ENCODE measurements around the gene ADAMTSL1.

Gene ADAMTSL1

DNA sequence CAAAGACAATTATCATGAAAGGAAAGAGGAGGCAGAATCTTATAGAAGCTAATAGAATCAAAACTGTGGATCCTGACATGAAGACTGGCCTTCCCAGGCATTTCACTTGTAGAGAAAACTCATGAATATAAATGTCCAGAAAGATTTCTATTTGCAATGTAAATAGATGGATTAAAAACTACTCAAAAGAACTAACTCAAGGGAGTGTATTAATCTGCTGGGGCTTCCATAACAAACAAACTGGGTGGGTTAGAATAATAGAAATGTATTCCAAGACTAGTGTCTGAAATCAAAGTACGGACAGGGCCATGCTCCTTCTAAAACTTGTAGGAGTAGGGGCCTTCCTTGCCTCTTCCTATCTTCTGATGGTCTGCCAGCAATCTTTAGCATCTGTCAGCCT is 267.4 kb downstream of the ADAMTSL1 start:
- DNase-seq (ENCODE audit: low spot score), result no peak

DNA sequence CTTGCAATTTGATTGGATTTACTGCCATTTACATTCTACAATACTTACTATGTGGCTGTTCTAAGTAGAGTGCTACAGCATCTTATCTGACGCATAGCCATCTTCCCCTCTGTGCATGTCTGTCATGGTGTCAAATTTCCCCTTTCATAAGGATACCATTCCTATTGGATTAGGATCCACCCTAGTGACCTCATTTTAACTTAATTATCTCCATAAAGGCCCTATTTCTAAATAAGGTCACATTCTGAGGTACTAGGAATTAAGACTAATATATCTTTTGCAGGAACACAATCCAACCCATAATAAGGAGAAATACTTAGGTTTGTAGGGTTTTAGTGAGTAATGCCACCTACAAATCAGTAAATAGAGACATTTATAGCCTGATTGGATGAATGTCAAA is 268.0 kb downstream of the ADAMTSL1 start:
- no peak for DNase-seq (ENCODE audit: low spot score)

DNA sequence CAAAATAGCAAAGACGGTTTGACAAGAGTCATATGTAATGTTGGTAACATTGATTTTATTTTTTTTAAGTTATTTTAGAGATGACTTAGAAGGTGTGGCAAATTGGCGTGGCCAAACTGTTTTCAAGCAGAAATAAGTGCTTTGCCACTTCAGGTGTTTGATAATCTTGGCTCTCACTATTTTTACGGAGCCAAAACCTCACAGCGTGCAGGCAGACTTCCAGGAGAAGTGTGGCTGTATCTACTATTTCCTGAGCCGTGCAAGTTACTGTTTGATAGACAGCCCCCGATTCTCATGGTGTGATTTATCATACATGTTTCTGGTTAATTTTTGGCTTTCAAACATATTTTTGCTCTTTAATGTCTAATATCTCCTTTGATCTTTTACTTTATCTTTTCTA is 269.5 kb downstream of the ADAMTSL1 start:
- no peak for DNase-seq (ENCODE audit: low spot score)

DNA sequence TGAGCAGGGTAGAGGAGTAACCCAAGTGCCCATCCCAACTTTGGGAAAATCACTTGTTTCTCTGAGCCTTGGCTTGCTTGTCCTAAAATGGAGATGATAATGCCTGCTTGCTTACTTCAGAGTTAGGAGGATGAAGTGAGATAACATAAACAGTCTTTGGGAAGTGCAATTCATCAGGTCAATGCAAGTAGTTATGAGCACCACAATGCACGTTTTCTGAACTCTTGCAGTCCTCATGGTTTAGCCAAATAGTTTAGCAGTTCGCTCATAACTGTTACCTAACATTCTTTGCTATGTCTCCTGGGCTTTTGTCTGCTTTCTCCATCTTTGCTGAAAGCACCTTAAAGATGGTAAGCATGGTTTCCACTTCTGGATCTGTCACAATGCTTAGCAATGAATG is 270.0 kb downstream of the ADAMTSL1 start:
- no peak for DNase-seq (ENCODE audit: low spot score)

DNA sequence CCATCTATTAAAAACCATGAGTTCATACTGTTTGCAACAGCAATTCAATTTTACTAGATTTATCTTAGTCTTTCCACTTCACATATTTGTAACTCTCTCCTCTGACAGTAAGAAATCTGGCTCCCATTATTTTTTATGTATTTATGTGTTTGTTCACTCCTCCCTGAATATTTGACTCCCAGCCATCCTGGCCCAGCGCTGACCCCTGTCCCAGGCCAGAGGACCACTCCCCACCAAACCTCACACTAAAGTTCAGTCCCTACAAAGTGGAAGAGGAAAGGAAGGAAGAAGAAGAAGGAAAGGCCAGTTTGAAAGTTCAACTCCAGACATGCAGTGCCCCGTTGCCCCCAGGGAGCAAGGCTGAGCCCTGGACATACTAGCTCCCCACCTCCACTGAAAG is 271.8 kb downstream of the ADAMTSL1 start:
- no peak for DNase-seq (ENCODE audit: low spot score)

DNA sequence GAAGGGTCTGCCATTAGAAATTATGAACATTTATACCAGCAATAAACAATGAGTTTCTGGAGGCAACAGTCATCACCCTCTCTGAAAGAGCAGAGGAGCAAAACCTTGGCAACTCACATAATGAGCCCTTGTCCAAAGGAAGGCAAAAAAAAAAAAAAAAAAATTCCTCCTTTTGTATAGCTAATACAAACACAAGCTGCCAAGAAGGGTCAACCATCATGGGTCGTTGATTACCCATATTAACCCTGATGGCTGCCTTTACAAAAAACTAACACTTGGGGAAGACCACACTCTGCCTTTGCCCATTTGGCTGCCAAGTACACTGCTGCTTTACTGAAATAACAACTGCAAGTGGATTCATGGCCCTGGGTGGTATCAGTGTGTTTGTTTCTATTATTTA is 272.7 kb downstream of the ADAMTSL1 start:
- DNase-seq (ENCODE audit: low spot score), result no peak

DNA sequence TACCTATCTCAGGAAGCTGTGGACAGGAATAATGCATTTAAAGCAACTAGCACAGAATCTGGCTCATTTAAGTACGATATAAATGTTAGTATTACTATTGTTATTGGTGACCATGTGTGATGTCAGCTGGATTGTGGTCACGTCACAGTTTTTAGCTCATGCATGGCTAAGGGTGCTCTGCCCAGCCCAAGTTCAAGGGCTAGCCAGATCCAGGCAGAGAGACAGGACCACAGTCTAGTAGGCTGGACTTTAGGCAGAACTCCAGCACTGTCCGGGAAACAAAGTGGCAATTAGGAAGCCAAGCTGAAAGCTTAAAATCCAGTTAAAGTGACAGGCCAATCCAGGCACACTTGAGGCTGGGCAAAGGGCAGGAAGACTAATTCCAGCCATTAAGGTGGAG is 273.6 kb downstream of the ADAMTSL1 start:
- DNase-seq (ENCODE audit: low spot score), result no peak

DNA sequence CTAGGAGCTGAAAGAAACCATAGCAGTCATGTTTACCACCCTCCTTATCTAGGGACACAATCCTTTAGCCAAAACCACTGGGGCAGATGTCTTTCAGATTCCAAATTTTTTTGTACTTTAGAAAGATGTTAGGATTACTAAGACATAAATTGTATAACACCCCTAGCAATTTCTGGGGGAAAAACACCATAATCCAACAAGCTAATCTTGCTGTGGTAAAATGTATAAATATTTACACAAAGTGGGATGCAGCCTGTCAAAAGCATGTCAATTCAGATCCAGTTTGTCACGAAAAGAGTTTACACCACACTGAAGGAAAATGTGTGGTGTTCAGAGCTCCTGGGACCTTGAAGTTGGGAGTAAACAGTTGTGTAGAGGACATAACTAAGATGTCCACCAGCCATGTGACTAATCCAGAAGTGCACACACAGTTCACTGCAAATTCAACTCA is 274.3 kb downstream of the ADAMTSL1 start:
- DNase-seq (ENCODE audit: low spot score), result no peak

DNA sequence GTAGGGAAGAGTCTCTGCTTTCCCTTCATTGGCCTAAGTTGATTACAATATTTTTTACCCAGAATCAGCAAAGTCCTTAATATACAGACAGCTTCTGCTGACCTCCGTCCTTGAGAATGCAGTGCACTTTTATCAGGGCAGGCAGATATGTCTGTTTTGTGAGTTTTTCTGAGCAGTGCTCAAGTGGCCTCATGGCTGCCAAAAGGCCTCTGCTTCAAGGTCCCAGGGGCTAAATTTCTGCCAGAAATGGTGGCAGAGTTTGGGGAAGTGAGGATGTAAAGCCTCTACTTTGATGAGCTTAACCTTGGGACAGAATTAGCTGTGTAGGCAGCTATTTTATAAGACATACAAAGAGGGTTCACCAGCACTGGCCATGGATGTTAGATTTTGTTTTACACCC is 275.8 kb downstream of the ADAMTSL1 start:
- no peak for DNase-seq (ENCODE audit: low spot score)

DNA sequence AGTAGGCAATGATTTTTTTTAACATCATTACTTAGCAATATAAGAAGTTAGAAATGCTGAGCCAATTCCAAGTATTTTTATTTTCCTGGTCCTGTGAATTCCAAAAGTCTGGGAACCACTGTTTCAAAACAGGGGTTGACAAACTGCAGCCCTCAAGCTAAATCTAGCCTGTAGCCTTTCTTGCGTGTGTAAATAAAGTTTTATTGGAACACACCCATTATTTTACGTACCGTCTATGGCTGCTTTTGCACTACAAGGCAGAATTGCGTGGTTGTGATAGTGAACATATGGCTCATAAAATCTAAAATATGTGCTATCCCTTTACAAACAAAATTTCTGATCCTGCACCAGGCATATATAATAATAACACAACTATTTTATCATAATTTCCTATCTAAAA is 280.0 kb downstream of the ADAMTSL1 start:
- no peak for DNase-seq (ENCODE audit: low spot score)

DNA sequence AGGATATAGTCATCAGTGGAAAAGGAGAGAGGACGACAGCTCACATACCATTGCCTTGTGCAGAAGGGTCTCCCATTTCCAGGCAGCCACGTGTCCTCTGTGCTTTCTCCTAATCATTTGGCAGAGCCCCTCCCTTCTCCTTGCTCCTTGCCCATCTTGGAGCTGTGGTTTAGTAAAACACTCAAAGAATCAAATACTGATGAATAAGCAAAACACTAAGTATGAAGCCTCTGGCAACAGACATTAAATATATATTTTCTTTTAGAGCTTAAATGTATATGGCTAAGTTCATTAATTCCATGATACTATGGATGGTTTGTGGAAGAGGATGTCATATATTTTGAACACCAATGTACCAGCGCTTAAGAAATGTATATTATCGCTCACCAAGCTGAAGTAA is 280.6 kb downstream of the ADAMTSL1 start:
- no peak for DNase-seq (ENCODE audit: low spot score)

DNA sequence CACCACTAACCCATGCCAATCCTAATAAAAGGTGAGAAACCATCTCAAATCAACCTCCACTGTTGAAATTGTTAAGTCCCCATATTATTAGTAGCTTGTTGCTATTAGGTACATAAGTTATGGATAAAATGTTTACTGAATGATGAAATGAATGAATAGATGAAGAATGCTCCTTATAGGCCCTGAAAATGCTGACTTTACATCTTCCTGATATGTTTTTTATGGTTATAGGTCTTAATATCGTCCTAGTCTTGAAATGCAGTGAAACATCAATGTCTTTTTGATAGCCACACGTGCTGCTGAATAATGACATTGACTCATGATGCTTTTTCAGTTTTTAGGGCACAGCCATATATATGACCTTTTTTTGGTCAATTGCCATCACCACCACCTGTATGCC is 281.3 kb downstream of the ADAMTSL1 start:
- DNase-seq (ENCODE audit: low spot score), result no peak

DNA sequence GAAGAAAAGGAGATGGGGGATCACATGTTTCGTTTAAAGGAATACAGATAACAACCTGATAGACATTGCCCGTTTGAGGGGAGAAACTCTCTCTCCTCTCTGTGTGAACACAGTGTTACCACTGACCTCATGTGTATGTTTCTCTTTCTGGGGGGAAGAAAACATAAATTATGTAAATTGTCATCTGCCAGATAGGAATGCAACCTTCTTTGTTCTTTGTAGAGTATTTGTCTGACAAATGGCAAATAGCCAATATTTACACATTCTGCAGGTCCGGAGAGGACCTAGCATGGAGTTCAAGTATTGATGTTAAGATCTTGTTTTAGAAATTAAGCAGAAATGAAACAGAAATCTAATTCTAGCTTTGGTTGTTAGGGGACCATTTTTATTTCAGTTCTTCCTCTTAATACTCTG is 282.8 kb downstream of the ADAMTSL1 start:
- no peak for DNase-seq (ENCODE audit: low spot score)

DNA sequence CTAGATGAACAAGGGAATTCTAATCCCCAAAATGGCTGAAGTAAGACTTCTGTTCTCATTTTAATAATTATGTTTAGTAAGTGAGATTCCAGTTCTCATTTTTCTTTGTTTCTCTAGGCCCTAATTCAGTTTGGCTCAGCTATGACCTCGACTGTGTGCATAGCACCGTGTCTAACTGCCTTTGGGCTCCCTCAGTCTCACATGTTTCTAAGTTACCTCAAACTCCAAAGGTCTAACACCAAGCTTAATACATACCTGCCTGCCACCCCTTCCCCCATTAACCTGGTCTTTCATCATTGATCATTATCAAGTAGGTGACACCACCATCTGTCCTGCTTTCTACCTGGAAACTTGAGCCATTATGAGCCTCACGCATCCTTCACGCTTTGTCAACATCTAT is 285.9 kb downstream of the ADAMTSL1 start:
- DNase-seq (ENCODE audit: low spot score), result no peak

DNA sequence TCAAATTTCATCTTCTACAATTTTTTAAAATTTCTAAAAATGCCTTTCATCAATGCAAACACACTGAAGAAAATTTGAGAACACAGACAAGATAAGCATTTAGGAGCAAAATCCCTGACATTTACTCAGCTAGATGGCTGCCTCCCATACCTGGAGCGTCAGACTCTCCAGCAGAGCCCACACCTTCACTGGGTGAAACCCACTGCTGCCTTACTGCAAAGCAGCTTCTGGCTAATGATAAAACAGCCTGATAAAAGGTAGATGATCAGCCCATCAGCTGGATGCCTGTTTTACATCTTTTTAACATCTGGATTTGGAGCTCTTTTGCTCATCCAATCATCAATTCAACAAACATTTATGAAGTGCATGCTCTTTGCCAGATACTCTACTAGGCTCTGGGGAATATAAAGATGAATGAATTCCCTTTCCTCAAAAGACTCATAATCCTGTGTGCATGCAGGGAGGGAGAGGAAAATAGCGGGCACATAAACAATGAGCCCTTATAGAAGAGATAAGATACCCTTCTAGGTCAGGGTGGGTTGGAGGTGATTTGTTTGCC is 287.9 kb downstream of the ADAMTSL1 start:
- DNase-seq (ENCODE audit: low spot score), result no peak

DNA sequence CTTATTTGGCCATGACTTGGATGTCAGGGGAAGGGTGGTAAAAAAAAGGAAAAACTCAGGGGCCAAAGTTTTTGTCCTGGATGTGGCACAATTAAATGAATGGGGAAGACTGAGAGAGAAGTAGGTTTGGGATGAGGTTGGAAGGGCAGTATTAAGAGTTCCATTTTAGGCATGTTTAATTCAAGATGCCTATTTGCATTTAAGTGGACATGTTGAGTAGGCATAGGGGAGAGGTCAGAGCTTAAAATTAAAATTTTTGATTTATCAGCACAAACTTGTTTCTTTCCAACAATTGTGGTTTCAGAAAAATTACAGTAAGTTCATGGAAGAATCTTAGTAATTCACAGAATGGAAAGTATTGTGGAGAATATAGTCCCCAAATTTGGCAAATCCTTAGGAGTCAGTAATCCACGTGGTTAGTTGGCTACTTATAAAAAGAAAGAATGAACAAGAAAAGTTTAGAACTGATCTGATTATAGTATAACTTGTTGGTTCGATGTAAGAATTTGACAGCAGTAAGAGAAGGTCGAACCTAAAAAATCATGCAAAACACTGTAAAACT is 293.1 kb downstream of the ADAMTSL1 start:
- DNase-seq (ENCODE audit: low spot score), result no peak

DNA sequence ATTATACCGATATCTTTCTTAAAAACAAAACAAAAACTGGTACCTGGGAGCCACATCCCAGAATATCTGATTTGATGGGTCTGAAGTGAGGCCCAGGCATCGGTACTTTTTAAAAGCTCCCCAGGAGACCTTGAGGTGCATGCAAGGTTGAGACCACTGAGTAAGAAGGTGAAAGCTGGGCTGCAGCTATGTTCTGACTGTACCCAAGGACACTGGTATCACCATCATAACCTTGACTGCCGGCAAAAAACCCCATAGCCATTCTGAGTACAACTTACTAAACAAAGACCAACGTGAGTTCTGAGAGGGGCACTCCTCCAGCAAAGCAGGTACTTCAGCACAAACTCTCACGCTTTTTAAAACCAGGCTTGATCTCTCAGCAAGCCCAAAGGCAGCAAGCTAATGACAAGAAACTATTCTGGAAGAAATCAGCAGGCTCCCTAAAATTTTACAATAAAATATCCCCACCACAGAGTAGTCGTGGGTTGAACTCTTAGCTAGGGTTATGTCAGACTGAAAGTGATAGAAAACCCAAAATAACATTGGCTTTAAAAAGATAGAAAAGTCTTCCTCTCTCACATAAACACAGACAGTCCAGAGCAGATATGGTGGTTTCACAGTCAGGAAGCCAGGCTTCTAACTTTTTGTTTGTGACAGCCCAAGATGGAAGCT is 295.1 kb downstream of the ADAMTSL1 start:
- DNase-seq (ENCODE audit: low spot score), result no peak

DNA sequence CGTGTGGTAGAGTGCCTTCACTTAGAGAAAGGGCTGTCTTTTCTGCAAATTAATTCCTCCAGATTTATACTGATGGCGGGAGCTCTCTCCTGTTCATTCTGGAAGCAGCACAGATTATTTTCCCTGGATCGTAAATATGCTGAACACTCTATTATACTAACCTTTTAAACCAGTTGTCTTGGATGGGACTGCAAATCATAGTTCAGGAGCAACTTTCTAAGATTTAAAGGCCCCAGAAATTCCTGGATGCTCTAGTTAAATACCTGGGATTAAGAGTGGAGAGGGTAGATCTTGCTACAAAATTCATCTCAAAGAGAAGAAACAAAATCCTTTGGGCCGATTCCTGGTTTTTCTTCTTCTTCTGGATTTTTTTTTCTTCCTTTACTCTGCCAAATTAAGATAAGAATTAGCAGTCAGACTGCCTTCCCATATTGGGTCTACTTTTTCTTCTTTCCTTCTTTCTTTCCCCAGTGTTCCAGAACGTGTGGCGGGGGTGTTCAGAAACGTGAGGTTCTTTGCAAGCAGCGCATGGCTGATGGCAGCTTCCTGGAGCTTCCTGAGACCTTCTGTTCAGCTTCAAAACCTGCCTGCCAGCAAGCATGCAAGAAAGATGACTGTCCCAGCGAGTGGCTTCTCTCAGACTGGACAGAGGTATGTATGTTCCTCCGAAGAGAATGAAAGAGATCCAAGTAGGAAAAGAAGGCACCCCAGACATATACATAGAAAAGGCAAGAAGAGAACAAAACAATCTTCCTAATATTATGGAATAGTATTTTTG is 296.4 kb downstream of the ADAMTSL1 start:
- DNase-seq (ENCODE audit: low spot score), result no peak

DNA sequence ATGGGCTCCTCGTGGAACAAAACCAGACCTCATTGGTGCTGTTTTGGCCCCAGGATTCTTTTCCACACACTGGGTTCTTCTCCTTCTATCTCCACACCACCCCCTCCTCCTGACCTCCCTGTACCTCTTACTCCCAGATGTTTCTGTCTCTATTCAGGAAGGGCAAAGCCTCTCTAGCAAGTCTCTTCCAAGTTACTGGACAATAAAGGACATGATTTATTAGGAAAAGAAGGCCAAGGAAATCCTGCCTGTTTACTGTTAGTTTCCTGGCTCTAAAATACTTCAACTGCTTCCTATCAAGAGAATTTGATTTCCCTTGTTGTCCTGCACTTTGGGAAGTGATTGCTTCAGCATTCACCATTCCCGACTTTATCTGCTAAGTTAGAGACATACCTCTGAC is 297.1 kb downstream of the ADAMTSL1 start:
- no peak for DNase-seq (ENCODE audit: low spot score)

DNA sequence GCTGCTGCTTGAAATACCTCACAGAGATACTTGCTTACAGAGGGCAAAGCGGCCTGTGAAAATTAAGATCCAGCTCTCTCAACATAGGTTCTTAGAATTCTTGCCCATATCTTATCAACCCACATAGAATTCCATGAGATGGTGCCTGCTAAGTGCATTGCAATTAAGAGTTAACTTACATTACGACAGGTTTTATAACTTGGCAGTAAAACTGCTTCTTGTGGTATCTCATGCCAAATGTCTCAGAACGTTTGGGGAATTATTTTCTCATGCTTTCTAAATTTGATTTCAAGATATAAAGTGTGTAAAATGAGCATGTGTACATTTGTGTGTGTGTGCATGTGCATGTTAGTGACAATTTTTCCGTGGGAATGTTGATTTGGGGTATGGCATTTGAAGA is 297.8 kb downstream of the ADAMTSL1 start:
- DNase-seq (ENCODE audit: low spot score), result no peak

DNA sequence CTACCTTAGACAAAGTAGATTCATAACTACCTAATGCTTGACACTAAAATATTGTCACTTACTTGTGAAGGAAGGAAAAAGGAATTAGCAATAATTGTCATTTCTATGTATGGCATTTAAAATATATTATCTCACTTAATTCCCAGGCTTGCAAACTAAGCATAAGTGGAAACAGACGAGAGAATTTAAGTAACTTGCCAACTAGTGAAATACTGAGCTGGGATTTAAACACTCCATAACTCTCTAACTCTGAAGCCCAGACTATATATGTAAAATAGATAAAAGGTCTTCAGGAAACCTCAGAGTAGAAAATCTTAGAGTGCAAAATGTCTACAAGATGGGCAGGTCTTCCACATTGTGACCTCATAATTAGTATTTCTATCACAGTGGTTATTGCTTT is 301.3 kb downstream of the ADAMTSL1 start:
- no peak for DNase-seq (ENCODE audit: low spot score)

DNA sequence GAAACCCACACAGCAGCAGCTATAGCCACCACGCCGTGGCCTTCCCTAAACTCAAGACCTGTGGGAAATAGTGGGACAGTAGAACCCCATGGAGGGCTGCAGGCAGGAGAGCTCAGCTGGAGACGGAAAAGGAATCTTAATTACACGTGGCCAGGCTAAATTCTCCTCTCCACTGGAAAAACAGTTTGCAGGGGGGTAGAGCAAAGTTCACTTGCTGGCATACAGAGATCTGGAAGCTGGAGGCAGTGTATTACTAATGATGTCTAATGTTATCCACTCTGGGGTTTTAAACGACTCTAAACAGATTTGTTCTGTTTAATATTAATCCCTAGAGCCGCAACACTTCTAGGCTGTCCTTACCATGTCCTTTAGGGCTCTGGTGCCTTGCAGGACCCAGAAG is 302.0 kb downstream of the ADAMTSL1 start:
- no peak for DNase-seq (ENCODE audit: low spot score)
